GM12878 (cell line): ENCODE measurements around the gene ATP6V0E2. TPM values are rescaled to one million over a fixed set of nuclear protein-coding genes. Genes with fewer than 3 reads are reported as not detected.

ENCODE experiments used
- ATAC-seq: fragments of 200-7000 bp; cut with Tn5 transposase; 3 replicates; pipeline ENCODE4 v1.9.1; 2020; ENCODE audit warnings: mild to moderate bottlenecking, moderate library complexity
- BruUV-seq: library from RNA; stranded (reverse); fragments of 400-500 nt; replicated peaks from 2 replicates; lab custom pipeline; 2021; lab: Mats Ljungman, UMichigan
- CTCF ChIA-PET: fragments of 300-600 bp; sonication (Branson Sonifier 250); formaldehyde crosslinking; extraction: SDS; loops from one replicate; lab custom pipeline; 2021; ENCODE audit warnings: inconsistent platforms; lab: Yijun Ruan, JAX
- POLR2A ChIA-PET: fragments of 350-600 bp; formaldehyde crosslinking; extraction: SDS; loops from one replicate; lab custom pipeline; 2021; ENCODE audit warnings: inconsistent platforms; lab: Charles Lee
- RAD21 ChIA-PET: fragments of 300-600 bp; sonication (Branson Sonifier 250); formaldehyde crosslinking; loops from one replicate; lab custom pipeline; 2023; ENCODE audit warnings: antibody characterized with exemption; ENCODE audit not compliant: unreplicated experiment; lab: Charles Lee
- SMC1A ChIA-PET: fragments of 300-600 bp; sonication (Branson Sonifier 250); formaldehyde crosslinking; loops from one replicate; lab custom pipeline; 2023; ENCODE audit not compliant: unreplicated experiment, uncharacterized antibody; lab: Charles Lee
- DNase-seq: peaks from one replicate; pipeline ENCODE4 v3.0.0-alpha.2; 2011; ENCODE audit warnings: low read depth, low spot score
- FAIRE-seq: peaks from 3 replicates; lab custom pipeline; 2011; peaks lifted over from hg19 to GRCh38; lab: Jason Lieb, UNC
- H2AFZ ChIP-seq: 2 replicates; pipeline ENCODE4 v1.6.0; 2011; ENCODE audit warnings: low read depth, low read length, control low read depth; ENCODE audit not compliant: control insufficient read depth
- H3K27ac ChIP-seq: 2 replicates; pipeline ENCODE4 v1.5.1; 2011; ENCODE audit warnings: control low read depth; ENCODE audit not compliant: control insufficient read depth, insufficient read depth
- H3K27me3 ChIP-seq, 2 experiments: replicated peaks in 1 of 2; 2 replicates each; pipeline versions ENCODE4 v1.6.0 to v1.6.1; 2011; ENCODE audit warnings: low read length in 1 of 2; ENCODE audit not compliant: control insufficient read depth in 2 of 2, insufficient read depth in 2 of 2
- H3K36me3 ChIP-seq, 2 experiments: 2 replicates each; pipeline ENCODE4 v1.5.1; 2011; ENCODE audit warnings: low read length in 1 of 2; ENCODE audit not compliant: control insufficient read depth in 2 of 2, insufficient read depth in 2 of 2
- H3K4me1 ChIP-seq: 2 replicates; pipeline ENCODE4 v1.6.1; 2011; ENCODE audit warnings: mild to moderate bottlenecking, low read length, moderate library complexity, mixed read lengths; ENCODE audit not compliant: control insufficient read depth, insufficient read depth
- H3K4me2 ChIP-seq: 2 replicates; pipeline ENCODE4 v1.6.0; 2011; ENCODE audit warnings: control low read depth; ENCODE audit not compliant: control insufficient read depth, insufficient read depth
- H3K4me3 ChIP-seq: fragments of 200-600 bp; sonication (generic); 2 replicates; pipeline ENCODE4 v1.5.1; 2016
- H3K79me2 ChIP-seq: 2 replicates; pipeline ENCODE4 v1.6.0; 2011; ENCODE audit warnings: low read length; ENCODE audit not compliant: control insufficient read depth, insufficient read depth
- H3K9ac ChIP-seq: 2 replicates; pipeline ENCODE4 v1.8.0; 2011; ENCODE audit warnings: low read length, control low read depth, mixed read lengths; ENCODE audit not compliant: control insufficient read depth, insufficient read depth
- H3K9me3 ChIP-seq: replicated peaks from 3 replicates; pipeline ENCODE4 v1.5.1; 2011; ENCODE audit warnings: mild to moderate bottlenecking, low read length; ENCODE audit not compliant: control insufficient read depth, insufficient read depth
- H4K20me1 ChIP-seq: 2 replicates; pipeline ENCODE4 v1.6.0; 2011; ENCODE audit not compliant: control insufficient read depth, insufficient read depth
- FOXM1 ChIP-seq: IDR thresholded peaks from 2 replicates; pipeline ENCODE4 v1.6.1; 2012; ENCODE audit warnings: low read depth, mild to moderate bottlenecking, inconsistent platforms, low read length, moderate library complexity
- MEF2B ChIP-seq: fragments of 450-650 bp; IDR thresholded peaks from 2 replicates; pipeline ENCODE4 v1.6.1; 2018; ENCODE audit warnings: mild to moderate bottlenecking, moderate library complexity; ENCODE audit not compliant: partially characterized antibody, poor library complexity, severe bottlenecking
- WGBS: methylation state at CpG from one replicate; pipeline ENCODE4 v1.1.6; 2016; ENCODE audit warnings: low lambda C conversion rate; ENCODE audit not compliant: insufficient replicate concordance, insufficient coverage; ENCODE audit errors: missing lambda C conversion rate; 5-methylcytosine and 5-hydroxymethylcytosine counted together
- in situ Hi-C: fragments of 300-500 bp; cut with MboI; formaldehyde crosslinking; loops from 9 replicates; pipeline ENCODE4 v1.14.3; 2018; ENCODE audit warnings: mixed read lengths
- intact Hi-C: fragments of 100-400 bp; cut with micrococcal nuclease; formaldehyde crosslinking; loops from one replicate; pipeline ENCODE4 v1.14.2; 2022; ENCODE audit not compliant: unreplicated experiment
- polyA plus RNA-seq, 11 experiments: library from polyadenylated mRNA; depleted of rRNA in 4 of 11; unstranded in 6 of 11; stranded (reverse) in 5 of 11; fragments of >200 nt; fragmentation: Nextera tagmentation in 4 of 11; fragmentation: Illumina TruSeq in 1 of 11; extraction: Ambion mirVana in 4 of 11; extraction: Trizol in 1 of 11; gene quantifications; 1 replicate in 1 of 11; 2 replicates in 10 of 11; pipeline versions ENCODE4 v1.2.1 to v1.2.3, GENCODE V29; 2011 to 2016; ENCODE audit warnings: inconsistent platforms in 2 of 11, missing spikeins in 2 of 11, low read depth in 1 of 11
- total RNA-seq, 4 experiments: library from RNA; depleted of rRNA in 3 of 4; stranded (reverse); fragments of >200 nt in 3 of 4; fragmentation: Illumina TruSeq in 1 of 4; extraction: Trizol in 1 of 4; gene quantifications; 2 replicates each; pipeline versions ENCODE4 v1.2.1 to v1.2.3, GENCODE V29; 2013 to 2021
- TF ChIP-seq, protein P1 (sequence below): fragments of 450-650 bp; IDR thresholded peaks from 2 replicates; pipeline ENCODE4 v1.6.1; 2017; ENCODE audit warnings: antibody characterized with exemption, mild to moderate bottlenecking, moderate library complexity
- TF ChIP-seq, protein P2 (sequence below): fragments of 450-650 bp; IDR thresholded peaks from 2 replicates; pipeline ENCODE4 v1.6.1; 2017; ENCODE audit warnings: mild to moderate bottlenecking
- TF ChIP-seq, protein P3 (sequence below): IDR thresholded peaks from 2 replicates; pipeline ENCODE4 v1.6.1; 2011; ENCODE audit warnings: borderline replicate concordance, low read depth, mild to moderate bottlenecking, moderate library complexity, mixed read lengths, low read length; ENCODE audit not compliant: insufficient read depth; ENCODE audit errors: extremely low read length
- TF ChIP-seq, protein P4 (sequence below), 3 experiments: IDR thresholded peaks in 2 of 3; conservative IDR thresholded peaks in 1 of 3; 2 replicates each; pipeline ENCODE4 v1.5.1; 2011; ENCODE audit warnings: low read depth in 3 of 3, low read length in 3 of 3, mild to moderate bottlenecking in 3 of 3, control low read depth in 2 of 3, moderate library complexity in 2 of 3, inconsistent platforms in 1 of 3, mixed read lengths in 1 of 3; ENCODE audit not compliant: control insufficient read depth in 2 of 3, insufficient read depth in 1 of 3; ENCODE audit errors: extremely low read depth in 1 of 3

The ATP6V0E2 gene
- total and polyA plus RNA-seq, 10 of the 15 experiments (the other 5 are each of a cell fraction or from before 2014, with no cell fraction given): 1.5 to 54.7 (median 27.6) TPM

DNA sequence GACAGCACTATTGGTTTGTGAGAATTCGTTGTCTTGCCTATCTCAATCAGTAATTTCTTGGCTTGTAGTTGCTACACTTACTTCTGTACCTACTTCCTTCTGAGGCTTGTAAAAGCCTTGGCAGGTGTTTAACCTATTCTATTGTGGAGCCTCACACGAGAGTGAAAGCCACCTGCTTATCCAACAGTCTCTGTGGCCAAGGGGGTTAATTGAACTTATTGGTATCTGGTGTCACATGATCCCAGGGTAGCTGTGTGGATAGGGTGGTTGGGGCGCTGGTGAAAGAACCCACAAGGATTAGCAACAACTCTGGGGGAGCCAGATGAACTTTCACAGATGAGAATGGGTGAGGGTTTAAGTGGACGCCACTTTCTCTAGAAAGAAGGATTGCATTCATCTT lies 13.9 kb upstream of the ATP6V0E2 start (continued):
- TF ChIP-seq, protein P1, sequence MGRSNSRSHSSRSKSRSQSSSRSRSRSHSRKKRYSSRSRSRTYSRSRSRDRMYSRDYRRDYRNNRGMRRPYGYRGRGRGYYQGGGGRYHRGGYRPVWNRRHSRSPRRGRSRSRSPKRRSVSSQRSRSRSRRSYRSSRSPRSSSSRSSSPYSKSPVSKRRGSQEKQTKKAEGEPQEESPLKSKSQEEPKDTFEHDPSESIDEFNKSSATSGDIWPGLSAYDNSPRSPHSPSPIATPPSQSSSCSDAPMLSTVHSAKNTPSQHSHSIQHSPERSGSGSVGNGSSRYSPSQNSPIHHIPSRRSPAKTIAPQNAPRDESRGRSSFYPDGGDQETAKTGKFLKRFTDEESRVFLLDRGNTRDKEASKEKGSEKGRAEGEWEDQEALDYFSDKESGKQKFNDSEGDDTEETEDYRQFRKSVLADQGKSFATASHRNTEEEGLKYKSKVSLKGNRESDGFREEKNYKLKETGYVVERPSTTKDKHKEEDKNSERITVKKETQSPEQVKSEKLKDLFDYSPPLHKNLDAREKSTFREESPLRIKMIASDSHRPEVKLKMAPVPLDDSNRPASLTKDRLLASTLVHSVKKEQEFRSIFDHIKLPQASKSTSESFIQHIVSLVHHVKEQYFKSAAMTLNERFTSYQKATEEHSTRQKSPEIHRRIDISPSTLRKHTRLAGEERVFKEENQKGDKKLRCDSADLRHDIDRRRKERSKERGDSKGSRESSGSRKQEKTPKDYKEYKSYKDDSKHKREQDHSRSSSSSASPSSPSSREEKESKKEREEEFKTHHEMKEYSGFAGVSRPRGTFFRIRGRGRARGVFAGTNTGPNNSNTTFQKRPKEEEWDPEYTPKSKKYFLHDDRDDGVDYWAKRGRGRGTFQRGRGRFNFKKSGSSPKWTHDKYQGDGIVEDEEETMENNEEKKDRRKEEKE: no peak
- TF ChIP-seq MEF2B: no peak

DNA sequence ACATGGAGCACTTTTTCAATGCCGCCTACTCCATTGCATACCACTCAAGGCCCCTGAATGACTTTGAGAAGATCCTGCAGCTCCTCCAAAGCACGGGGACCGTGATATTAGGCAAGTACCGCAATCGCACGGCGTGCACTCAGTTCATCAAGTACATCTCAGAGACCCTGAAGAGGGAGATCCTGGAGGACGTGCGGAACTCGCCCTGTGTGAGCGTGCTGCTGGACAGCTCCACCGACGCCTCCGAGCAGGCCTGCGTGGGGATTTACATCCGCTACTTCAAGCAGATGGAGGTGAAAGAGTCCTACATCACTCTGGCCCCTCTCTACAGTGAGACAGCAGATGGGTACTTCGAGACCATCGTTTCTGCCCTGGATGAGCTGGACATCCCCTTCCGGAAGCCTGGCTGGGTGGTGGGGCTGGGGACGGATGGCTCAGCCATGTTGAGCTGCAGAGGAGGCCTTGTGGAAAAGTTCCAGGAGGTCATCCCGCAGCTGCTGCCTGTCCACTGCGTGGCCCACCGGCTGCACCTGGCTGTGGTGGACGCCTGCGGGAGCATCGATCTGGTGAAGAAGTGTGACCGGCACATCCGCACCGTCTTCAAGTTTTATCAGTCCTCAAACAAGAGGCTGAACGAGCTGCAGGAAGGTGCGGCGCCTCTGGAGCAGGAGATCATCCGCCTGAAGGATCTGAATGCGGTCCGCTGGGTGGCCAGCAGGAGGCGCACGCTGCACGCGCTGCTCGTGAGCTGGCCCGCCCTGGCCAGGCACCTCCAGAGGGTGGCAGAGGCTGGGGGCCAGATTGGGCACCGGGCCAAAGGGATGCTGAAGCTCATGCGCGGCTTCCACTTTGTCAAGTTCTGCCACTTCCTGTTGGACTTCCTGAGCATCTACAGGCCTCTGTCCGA lies 12.7 kb upstream of the ATP6V0E2 start:
- intact Hi-C loops (no loop called here), in situ Hi-C loops (no loop called here)
- Histone ChIP-seq H3K9ac (no peak overlapping the region), H3K27me3 (no peaks in the 10 kb centered on the region), H3K4me2 (no peak overlapping the region), H3K4me1 (peaks cover 6% of the 10 kb centered on the region), H3K27ac (no peak overlapping the region), H3K79me2 (no peaks in the 10 kb centered on the region), H3K9me3 (no peaks in the 10 kb centered on the region), H2AFZ (no peak overlapping the region), H4K20me1 (no peaks in the 10 kb centered on the region), H3K4me3 (no peak overlapping the region), H3K36me3 (no peaks in the 10 kb centered on the region)
- ATAC-seq (no peak), FAIRE-seq (no peak), DNase-seq (no peak)
- BruUV-seq: no TSS peak
- ChIA-PET RAD21 (no interaction called here), SMC1A (no interaction called here), CTCF (interaction anchor here (2.2 kb wide), 1 partner anchor 10 kb away, joined by 5 read pairs; no protein-coding TSS in a partner anchor), POLR2A (no interaction called here)
- TF ChIP-seq, protein P2, sequence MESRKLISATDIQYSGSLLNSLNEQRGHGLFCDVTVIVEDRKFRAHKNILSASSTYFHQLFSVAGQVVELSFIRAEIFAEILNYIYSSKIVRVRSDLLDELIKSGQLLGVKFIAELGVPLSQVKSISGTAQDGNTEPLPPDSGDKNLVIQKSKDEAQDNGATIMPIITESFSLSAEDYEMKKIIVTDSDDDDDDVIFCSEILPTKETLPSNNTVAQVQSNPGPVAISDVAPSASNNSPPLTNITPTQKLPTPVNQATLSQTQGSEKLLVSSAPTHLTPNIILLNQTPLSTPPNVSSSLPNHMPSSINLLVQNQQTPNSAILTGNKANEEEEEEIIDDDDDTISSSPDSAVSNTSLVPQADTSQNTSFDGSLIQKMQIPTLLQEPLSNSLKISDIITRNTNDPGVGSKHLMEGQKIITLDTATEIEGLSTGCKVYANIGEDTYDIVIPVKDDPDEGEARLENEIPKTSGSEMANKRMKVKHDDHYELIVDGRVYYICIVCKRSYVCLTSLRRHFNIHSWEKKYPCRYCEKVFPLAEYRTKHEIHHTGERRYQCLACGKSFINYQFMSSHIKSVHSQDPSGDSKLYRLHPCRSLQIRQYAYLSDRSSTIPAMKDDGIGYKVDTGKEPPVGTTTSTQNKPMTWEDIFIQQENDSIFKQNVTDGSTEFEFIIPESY: peak; percentile 73; the same call in 1 of the 2 replicates
- TF ChIP-seq FOXM1: no peak
- TF ChIP-seq, protein P3, sequence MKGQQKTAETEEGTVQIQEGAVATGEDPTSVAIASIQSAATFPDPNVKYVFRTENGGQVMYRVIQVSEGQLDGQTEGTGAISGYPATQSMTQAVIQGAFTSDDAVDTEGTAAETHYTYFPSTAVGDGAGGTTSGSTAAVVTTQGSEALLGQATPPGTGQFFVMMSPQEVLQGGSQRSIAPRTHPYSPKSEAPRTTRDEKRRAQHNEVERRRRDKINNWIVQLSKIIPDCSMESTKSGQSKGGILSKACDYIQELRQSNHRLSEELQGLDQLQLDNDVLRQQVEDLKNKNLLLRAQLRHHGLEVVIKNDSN: no peak
- TF ChIP-seq, protein P4, sequence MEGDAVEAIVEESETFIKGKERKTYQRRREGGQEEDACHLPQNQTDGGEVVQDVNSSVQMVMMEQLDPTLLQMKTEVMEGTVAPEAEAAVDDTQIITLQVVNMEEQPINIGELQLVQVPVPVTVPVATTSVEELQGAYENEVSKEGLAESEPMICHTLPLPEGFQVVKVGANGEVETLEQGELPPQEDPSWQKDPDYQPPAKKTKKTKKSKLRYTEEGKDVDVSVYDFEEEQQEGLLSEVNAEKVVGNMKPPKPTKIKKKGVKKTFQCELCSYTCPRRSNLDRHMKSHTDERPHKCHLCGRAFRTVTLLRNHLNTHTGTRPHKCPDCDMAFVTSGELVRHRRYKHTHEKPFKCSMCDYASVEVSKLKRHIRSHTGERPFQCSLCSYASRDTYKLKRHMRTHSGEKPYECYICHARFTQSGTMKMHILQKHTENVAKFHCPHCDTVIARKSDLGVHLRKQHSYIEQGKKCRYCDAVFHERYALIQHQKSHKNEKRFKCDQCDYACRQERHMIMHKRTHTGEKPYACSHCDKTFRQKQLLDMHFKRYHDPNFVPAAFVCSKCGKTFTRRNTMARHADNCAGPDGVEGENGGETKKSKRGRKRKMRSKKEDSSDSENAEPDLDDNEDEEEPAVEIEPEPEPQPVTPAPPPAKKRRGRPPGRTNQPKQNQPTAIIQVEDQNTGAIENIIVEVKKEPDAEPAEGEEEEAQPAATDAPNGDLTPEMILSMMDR (IDR thresholded peaks at IDR 0.05 in 2 of 3, conservative IDR thresholded peaks at IDR 0.05 in 1 of 3; ENCODE audit: control insufficient read depth in 2 of 3, extremely low read depth in 1 of 3, insufficient read depth in 1 of 3, low read depth in 3 of 3, low read length in 3 of 3): peak in 2 of 3 experiments; percentile 15 to 21; a peak in 1 of 6 replicates
- 92% methylated on average over 45 of the region's 45 CpGs for WGBS
